Measurements from ENCODE around the gene RAET1E. TPM values are rescaled to one million over a fixed set of nuclear protein-coding genes. Genes with fewer than 3 reads are reported as not detected.
"Not testable (repeated sequence)": the region's sequence is repeated elsewhere in the genome, so short reads cannot be mapped to it uniquely, and the experiment has no call there.

The RAET1E gene, protein sequence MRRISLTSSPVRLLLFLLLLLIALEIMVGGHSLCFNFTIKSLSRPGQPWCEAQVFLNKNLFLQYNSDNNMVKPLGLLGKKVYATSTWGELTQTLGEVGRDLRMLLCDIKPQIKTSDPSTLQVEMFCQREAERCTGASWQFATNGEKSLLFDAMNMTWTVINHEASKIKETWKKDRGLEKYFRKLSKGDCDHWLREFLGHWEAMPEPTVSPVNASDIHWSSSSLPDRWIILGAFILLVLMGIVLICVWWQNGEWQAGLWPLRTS
- 1 to 10 TPM in 2 of 10 donors, under 1 TPM in 8; 0.42 to 1.2 (median 0.83) TPM for polyA plus RNA-seq (ENCODE audit: insufficient read length in 10 of 10)
- long read RNA-seq, donor 1: 0 reads
- long read RNA-seq, donor 2: 0 reads
- long read RNA-seq, donor 3: 0 reads
- long read RNA-seq, donor 4: 0 reads
- long read RNA-seq, donor 5: 0 reads
- long read RNA-seq, donor 6: 0 reads
- long read RNA-seq, donor 7: 0 reads
- long read RNA-seq, donor 8: 0 reads
- long read RNA-seq, donor 9: 0 reads

DNA sequence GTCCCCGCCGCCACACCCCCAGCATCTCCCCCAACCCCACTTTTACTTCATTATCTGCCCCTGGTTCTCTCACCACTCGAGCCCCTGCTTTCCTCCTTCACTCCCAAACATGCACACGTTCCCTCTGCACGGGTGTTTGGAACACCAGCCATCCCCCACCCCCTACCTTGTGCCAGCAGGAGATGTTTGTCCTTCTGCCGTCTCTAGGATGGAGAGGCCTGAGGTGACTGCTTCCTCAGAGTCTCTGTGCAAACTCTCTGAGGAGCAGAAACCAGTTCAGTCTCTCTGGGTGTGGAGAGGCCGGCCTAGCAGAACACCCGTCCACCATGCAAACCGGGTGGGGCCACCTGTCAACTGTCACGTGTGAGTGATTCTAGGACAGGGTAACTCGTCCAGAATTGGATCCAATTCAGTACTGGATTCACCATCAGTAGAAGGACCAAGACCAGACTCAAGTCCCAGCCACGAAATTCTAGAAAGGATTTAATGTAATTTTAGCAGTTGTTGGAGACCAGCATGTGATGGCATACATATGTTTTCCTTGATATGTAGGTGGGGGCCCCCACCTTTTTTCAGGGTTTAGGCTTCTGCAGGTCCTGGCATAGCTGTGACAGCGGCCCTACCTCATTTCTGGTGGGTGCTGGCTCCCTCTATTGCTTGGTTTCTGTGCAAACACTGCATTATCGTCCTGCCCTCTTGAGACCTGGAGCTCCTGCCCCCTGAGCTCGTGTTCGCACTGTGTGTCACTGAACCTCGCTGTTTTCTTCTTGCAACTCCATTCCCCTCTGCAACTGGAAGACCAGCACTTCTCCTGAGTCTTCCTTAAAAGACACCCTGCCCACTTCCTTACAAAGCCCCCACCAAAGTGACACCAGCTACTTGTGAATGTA, at the start of gene RAET1E:
RAET1E (minus strand) TSS at position 259 of the 890 bp plus-strand sequence. CDS start 7,212 bp downstream, outside the sequence.
- DNase-seq: no peak

DNA sequence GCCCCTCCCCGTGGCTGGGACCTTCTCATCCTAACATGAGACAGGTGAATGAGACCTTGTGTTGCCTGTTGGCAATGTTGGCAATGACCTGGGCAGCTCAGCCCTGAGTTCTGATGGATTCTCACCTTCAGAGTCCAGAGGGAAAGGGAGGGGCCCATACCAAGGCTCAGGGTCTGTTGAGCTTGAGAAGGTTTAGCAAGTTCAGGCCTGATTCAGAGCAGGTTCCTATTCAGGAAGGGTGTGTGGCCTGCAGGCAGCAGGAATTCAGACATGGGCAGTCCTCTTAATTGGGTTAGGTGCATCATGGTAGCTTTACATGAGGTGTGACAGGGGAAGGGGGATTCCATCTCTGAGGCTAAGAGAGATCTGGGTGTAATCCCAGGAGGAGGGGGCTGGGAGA, 49.6 kb upstream of the RAET1E start:
- DNase-seq: not testable (repeated sequence)

DNA sequence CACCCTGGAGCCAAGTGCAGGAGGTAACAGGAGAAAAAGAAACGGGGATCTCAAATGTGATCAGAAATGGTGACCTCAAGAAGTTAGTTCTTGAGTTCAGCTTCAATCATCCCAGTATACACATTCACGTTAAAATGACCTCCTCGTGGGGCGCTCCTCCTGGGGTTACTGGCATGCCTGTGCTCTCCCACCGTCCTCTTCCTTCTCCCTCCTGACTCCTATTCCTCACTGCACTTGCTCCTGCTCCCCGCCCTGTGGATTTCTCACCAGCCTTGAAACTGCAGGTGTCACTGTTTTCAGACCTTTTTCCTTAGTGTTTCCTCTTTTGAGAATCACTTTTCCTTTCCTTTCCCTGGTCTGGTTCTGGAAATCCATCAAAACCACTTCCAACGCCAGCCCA, 48.7 kb upstream of the RAET1E start:
- DNase-seq: not testable (repeated sequence)

DNA sequence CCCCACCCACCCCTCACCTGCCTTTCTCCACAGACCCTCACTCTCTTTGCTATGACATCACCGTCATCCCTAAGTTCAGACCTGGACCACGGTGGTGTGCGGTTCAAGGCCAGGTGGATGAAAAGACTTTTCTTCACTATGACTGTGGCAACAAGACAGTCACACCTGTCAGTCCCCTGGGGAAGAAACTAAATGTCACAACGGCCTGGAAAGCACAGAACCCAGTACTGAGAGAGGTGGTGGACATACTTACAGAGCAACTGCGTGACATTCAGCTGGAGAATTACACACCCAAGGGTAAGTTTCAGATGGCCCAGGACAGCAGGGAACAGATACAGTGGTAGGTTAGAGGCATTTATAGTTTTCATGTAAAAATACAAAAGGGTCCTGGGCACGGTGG, 47.4 kb upstream of the RAET1E start:
- DNase-seq: not testable (repeated sequence)

DNA sequence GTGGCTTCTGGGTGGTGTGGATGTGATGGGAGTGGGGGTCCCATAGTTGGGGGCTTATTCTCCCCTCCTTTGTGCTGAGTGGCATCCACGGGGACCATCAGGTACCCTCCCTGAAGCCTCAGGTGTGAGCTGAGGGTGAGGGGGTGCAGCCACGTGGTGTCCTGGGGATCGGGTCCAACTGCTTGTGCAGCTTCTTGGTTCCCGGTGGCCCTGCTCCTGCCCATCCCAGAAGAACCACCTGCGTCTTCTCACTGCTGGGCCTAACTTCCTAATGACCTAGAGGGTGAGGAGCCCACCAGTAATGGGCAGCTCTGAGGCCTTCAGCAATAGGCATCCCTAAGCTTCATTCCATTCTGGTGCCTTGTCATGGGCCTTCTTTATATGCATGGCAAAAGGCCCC, 45.4 kb upstream of the RAET1E start:
- DNase-seq: not testable (repeated sequence)

DNA sequence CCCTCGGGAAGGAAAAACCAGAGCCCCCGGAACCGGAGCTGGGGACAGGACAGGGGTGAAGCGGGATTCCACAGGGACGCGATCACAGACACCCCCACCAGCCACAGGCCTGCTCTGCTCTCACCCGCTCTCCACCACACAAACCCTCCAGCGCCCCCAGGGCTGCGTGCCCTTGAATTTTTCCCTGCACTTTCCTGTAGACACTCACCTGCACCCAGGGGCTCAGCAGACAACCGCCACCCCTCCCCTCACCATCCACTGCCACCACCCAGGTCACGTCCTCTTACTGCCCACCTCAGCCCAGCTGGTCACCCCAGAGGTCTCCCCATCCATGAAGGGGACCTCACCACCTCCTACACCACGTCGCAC, 44.5 kb upstream of the RAET1E start:
- DNase-seq: no peak

DNA sequence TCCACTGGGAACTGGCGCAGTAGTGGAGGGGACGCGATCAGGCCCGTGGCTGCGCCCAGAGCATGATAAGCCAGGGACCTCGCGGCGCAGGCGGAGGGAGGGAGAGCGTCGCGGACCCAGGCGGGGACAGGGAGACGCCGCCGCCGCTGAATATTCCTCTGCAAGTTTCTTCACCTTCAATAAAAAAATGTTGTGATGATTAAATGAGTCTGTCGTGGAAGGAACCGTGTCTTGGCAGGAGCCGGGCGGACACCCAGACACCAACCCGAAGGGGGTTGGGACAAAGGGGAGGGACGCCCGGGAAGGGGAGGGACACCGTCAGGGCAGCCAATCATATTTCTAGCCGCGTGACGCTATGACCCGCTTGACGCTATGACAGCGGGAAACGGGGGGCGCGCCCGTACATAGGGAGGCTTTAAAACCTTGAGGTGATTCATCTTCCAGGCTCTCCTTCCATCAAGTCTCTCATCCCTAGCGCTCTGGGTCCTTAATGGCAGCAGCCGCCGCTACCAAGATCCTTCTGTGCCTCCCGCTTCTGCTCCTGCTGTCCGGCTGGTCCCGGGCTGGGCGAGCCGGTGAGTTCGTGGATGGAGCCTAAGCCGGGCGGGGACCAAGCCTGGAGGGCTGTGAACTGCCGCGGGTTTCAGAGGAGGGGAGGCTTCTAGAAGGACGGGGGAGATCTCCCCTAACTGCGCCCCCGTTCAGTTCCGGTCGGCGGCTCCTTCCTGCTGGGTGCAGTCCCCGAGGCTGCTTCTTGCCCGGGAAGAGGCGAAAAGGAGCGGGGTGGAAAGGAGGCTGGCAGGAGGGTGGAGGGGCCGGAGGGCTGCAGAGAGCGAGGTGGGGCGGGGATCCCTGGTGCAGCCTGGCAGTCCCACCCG, 43.9 kb upstream of the RAET1E start, which contains the start of gene ULBP2:
ULBP2 (plus strand) TSS at position 432 of the 878 bp plus-strand sequence; CDS start at position 491, 59 bp downstream.
- DNase-seq: peak; percentile 87 to 93 (median 93)

DNA sequence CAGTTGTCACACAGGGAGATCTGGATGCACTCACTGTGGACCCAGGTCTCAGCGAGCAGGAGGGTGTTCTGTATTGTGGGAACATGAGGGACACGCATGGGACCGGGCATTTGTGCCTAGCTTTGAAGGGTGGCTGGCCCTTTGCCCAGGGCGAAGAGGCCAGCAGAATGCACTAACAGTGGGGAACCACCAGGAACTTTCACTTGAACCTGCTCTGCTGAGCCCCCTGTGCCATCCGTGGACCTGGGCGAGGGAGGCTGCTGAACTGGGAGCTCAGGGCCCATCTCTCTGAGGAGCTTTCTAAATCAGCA, 42.7 kb upstream of the RAET1E start:
- DNase-seq: no peak

DNA sequence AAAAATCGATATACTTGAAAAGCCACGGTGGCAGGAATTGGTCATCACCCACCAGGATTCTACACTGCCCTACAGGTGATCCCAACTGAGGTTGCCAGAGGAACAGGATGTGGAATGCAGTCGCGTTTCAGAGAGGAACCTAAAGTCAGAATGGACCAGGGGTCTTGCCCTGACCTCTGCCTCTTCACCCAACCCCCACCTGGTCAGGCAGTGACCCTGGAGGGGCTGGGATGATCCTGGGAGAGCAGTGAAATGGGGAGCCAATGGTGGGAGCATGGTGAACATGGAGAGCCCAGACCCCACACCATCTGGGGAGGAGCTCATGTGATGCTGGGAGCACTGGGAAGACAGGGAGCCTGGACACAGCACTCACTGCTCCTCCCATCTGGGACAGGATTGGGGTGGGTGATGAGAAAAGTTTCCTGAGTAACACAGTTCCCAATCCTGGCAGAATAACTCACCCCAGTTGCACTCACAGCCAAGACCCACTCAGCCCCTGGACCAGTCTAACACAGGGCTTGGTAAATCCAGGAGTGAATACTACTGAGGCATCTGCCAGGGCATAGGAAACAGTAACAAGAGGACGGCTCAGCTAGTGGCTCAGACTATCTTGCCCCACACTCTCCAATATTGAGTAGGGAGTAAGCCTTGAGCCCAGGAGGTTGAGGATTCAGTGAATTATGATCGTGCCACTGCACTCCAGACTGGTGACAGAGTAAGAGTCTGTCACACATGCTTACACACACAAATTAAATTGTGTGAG, 42.2 kb upstream of the RAET1E start:
- DNase-seq: no peak

DNA sequence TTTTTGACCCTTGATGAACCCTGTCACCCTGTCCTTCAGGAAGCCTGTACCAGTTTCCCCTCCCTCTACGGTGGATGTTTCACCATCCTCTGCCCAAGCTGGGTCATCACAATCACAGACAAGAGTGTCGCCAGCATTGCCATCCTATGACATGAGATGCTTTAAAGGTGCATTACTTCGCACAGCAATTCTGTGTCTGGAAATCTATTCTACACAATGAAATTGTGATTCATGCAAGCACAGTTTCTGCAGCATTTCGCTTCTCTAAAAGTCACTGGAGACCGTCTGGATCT, 41.4 kb upstream of the RAET1E start:
- peak in 1 of 3 donors; percentile 26 for DNase-seq

DNA sequence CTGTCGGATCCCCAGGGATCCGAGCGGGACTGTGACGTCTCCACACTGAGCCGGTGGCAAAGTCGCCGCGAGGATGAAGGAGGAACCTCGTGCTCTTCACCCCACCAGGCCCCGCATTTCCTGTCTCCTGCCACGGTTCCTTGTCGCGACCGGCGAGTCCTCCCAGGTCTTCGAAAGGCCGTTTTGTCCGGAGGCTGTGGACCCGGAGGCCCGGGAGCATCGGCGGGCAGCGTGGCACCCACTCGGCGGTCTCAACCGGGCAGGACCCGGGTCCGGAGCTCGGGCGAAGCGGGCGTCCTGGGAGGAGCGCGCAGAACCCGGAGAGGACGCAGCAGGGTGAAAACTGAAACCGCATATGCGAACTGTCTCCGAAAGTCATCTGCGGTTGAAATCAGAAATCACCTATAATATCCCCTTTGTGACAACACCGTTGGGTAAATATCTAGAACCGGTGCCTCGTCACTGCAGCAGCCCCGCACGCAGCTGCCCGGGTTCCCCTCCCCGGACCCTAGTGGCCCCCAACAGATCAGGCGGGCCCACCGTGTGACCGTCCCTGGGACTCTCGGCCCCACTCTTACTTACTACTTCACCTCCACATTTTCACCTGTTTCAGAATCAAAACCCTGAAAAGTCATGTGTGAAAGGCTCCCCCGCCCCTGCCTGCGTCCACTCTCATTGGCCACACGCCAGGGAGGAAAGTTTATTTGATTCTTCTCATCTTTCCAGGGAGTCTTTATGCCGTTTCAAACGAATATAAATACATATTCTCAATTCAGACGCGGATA, 40.9 kb upstream of the RAET1E start:
- DNase-seq: peak in 1 of 3 donors; percentile 52

DNA sequence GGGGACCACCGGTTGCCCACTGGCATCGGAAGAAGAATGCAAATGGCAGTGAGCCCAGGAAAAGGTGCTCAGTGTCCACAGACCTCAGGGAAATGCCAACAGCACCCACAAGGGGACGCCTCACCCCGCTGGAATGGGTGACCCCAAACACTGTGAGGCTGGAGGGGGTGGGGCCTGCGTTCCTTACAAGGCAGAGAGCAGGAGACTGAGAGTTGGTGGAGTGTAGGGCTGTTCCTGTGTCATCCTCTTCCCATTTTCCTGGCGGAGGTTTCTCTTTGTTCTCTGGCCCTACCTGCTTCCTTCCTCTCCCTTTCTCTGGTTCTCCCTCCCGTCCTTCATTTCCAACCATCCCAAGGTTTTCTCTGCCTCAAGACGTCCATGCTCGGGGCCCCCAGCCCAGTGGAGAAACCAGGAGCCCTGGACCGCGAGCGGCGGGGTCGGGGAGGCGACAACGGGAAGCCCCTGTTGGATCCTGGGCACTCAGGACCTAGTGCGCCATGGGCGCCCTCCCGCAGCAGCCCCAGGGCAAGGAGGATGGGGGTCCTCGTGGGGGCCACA, 40.2 kb upstream of the RAET1E start:
- not testable (repeated sequence) for DNase-seq

DNA sequence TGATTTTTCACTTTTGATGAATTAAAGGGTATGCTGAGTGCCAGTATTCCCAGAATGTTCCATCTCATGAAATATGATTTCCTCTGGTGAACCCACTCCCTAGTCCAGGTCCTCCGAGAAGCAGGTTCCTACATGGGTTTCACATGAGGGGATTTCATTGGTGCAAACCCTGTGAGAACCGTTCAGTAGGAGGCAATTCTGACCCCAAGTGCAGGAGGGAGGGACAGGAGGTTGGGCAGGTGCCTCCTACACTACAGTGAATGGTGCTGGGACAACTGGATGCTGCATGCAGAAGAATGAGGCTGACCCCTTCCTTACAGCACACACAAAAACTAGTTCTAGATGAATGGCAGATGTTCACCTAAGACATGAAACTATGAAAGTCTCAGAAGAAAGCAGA, 38.8 kb upstream of the RAET1E start:
- no peak for DNase-seq

DNA sequence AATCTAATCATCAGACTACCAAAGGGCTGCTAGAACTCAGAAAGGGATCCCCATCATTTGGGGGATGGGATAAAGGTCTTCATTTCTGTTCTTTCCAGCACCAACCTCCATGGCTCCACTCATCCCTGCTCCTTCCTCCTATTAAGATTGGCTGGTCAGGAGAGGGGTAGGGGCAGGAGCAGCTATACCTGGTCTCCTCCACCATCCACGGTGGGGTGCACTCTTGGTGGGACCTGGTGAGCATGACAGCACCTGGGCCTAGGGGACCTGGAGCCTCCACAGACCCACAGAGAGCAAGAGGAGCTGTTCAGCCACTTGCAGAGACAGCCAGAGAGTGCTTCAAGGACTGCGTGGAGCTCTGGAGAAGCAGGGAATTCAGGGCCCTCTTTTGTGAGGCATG, 37.8 kb upstream of the RAET1E start:
- no peak for DNase-seq

DNA sequence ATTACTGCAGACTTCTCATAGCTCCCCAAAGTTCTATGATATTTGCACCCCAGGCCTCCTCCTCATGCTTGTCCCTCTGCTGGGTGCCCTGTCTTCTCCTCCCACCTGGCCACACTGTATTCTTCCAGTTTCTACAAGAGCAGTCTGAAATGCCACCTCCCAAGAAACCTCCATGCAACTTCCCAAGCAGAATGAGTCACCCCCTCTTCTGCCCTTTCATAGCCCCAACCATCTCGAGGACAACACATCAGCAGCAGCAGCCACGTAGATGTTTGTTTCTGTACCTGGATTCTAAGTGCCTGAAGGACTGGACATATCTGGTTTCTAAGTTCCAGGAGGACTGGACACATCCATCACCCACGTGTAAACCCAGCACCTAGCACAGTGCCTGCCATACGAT, 37.3 kb upstream of the RAET1E start:
- DNase-seq: no peak

DNA sequence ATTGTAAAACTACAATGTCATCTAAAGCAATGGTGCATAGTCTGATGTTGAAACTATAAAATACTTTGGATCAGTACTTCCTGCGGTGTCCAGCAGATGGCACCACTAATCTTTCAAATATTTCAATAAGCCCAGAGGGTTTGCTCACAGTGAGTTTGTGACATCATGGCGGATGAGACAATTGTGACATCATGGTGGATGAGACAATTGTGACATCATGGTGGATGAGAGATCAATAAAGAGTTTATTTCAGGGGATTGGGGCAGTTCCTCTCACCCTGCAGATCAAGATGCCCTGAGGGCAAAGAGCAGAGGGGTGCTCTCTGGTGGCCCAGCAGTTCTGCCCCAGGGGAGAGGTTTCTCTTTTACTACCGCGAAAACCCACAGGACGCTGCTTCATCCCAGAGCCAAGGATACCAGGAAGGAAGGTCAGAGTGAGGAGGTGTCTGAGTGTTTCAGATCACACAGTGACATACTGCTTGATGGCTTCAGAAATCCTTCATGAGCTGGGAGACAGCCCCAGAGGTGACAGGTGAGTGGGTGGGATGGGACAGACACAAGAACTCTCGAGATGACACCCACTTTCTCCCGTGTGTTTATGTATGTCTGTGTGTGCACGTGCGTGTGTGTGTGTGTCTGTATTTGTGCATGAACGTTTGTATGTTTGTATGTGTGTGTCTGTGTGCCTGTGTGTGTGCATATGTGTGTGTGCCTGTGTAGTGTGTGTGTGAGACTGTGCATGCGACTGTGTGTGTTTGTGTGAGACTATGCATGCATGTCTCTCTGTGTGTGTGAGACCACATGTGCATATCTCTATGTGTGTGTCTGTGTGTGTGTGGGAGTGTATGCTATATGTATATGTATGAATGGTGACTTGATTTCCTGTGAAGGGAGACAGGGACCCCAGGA, 36.6 kb upstream of the RAET1E start:
- DNase-seq: peak; percentile 58 to 72 (median 65)

DNA sequence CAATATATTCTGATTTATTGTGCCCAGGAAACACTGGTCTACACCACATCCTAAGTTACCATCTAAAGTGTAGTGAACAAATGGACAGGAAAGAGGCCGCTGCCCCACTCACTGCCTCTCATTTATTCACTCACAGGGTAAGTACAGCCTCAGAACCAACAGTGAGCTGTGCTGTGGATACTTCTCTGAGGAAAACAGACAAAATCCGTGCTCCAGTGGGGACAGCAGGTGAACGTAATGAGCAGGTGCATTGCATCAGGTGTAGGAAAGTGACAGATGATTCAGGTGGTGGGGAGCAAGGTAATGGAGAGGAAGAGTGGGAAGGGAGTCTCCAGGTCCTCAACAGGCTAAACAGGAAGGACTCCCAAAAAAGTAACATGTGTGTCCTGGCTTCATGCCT, 35.5 kb upstream of the RAET1E start:
- DNase-seq: no peak

DNA sequence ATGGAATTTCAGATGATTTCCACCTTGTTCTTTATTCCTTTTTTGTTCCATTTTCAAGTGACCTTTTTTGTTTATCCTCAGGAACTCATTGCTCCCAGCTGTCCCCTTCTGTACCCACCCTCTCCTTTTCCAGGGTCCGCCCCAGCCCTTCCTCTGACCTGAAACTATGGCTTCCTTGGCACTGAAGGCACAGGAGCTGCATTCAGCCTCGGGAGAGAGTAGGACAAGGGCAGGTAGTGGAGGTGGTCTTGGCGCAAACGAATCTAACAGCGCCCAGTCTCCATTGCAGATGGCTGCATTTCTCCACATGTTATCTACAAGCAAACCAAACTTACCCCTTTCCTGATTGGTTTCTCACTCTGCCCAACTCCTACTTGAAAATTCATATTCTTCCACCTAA, 35.1 kb upstream of the RAET1E start:
- DNase-seq: no peak

DNA sequence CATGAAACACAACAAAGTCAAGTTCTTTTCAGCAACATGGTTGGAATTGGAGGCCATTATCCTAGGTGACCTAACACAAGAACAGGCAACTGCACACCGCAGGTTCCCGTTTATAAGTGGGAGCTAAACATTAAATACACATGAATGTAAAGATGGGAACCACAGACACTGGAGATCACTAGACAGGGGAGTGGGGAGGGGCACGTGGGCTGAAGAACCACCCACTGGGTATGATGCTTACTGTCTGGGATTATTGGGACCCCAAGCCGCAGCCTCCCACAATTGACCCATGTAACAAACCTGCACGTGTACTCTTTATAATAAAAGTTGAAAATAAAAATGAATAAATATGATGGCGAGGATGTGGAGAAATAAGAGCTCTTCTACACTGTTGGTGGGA, 33.6 kb upstream of the RAET1E start:
- no peak for DNase-seq
